OCI-LY1 (cell line): Measurements from ENCODE around the gene RNF175.

ENCODE experiments used
- H2AFZ ChIP-seq: fragments of 200-600 bp; sonication (generic), shearing (Covaris generic); 2 replicates; pipeline ENCODE4 v1.6.0; 2014; ENCODE audit warnings: antibody characterized with exemption, mild to moderate bottlenecking, low read length
- H3F3A ChIP-seq: fragments of 200-600 bp; sonication (generic), shearing (Covaris generic); 2 replicates; pipeline ENCODE4 v1.6.0; 2014; ENCODE audit warnings: mild to moderate bottlenecking, antibody characterized with exemption, low read length, moderate library complexity; ENCODE audit not compliant: insufficient read depth
- H3K27ac ChIP-seq: fragments of 200-600 bp; sonication (generic); 2 replicates; pipeline ENCODE4 v1.5.1; 2014; ENCODE audit warnings: low read length, mixed run types, mild to moderate bottlenecking, low read depth; ENCODE audit not compliant: poor library complexity, severe bottlenecking
- H3K27me3 ChIP-seq: fragments of 200-600 bp; sonication (generic); 2 replicates; pipeline ENCODE4 v1.6.0; 2014; ENCODE audit warnings: antibody characterized with exemption, mild to moderate bottlenecking, low read length, moderate library complexity; ENCODE audit not compliant: insufficient read depth
- H3K36me3 ChIP-seq: fragments of 200-600 bp; sonication (generic); 2 replicates; pipeline ENCODE4 v1.6.1; 2014; ENCODE audit warnings: mild to moderate bottlenecking, antibody characterized with exemption, low read length, moderate library complexity, mixed read lengths; ENCODE audit not compliant: insufficient read depth
- H3K4me1 ChIP-seq: fragments of 200-600 bp; sonication (generic); 2 replicates; pipeline ENCODE4 v1.5.1; 2014; ENCODE audit warnings: mild to moderate bottlenecking, low read length, moderate library complexity; ENCODE audit not compliant: insufficient read depth, severe bottlenecking
- H3K4me2 ChIP-seq: fragments of 200-600 bp; sonication (generic), shearing (Covaris generic); 2 replicates; pipeline ENCODE4 v1.6.1; 2014; ENCODE audit warnings: low read length
- H3K4me3 ChIP-seq: fragments of 200-600 bp; sonication (generic); 2 replicates; pipeline ENCODE4 v1.5.1; 2014; ENCODE audit warnings: low read length, low read depth, mild to moderate bottlenecking, mixed read lengths; ENCODE audit not compliant: poor library complexity, severe bottlenecking
- H3K79me2 ChIP-seq: fragments of 200-600 bp; shearing (Covaris generic); 2 replicates; pipeline ENCODE4 v1.6.1; 2016; ENCODE audit warnings: mixed run types, low read length, mixed read lengths; ENCODE audit not compliant: insufficient read depth
- H3K9ac ChIP-seq: fragments of 200-600 bp; sonication (generic), shearing (Covaris generic); 2 replicates; pipeline ENCODE4 v1.6.1; 2014; ENCODE audit warnings: mild to moderate bottlenecking, low read length, mixed read lengths
- H3K9me2 ChIP-seq: fragments of 200-600 bp; sonication (generic), shearing (Covaris generic); 2 replicates; pipeline ENCODE4 v1.6.1; 2014; ENCODE audit warnings: low read depth, mild to moderate bottlenecking, low read length, mixed read lengths
- H3K9me3 ChIP-seq: fragments of 200-600 bp; shearing (Covaris generic); 2 replicates; pipeline ENCODE4 v1.6.1; 2014; ENCODE audit warnings: low read length, mixed read lengths
- H4K20me1 ChIP-seq: fragments of 200-600 bp; sonication (generic), shearing (Covaris generic); 2 replicates; pipeline ENCODE4 v1.6.0; 2016; ENCODE audit warnings: mild to moderate bottlenecking, low read length; ENCODE audit not compliant: insufficient read depth
- EZH2 ChIP-seq: fragments of 200-600 bp; sonication (generic), shearing (Covaris generic); IDR thresholded peaks from 2 replicates; pipeline ENCODE4 v1.8.0; 2017; ENCODE audit warnings: borderline replicate concordance, mixed run types, mild to moderate bottlenecking, antibody characterized with exemption, low read length, moderate library complexity, mixed read lengths
- TF ChIP-seq, protein P1 (sequence below): fragments of 200-600 bp; sonication (generic), shearing (Covaris generic); IDR thresholded peaks from 2 replicates; pipeline ENCODE4 v1.5.1; 2017; ENCODE audit warnings: mild to moderate bottlenecking, antibody characterized with exemption, low read length, moderate library complexity, mixed read lengths

RNF175 gene

DNA sequence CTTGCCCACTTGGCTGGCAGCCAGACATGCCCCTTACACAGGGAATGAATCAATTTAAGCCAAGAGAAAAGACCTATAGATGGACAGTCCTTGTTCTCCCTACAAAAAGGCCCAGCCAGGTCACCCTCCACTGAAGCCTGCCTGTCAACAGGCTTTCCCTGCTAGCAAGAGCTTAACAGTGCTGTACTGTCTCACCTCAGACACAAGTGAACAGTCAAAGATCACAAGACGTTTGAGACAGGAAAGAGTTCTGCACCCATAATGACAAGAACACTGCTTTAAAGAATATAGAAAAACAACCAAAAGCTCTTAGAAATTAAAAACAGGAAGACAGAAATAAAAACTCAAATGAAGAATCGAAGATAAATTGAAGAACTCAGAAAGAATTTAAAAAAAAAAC, 4.6 kb downstream of the RNF175 start:
- H3K4me2 ChIP-seq = no peak overlapping the region
- no peaks in the 10 kb centered on the region for H3K9me3 ChIP-seq
- H3K9ac ChIP-seq = no peak overlapping the region
- H3K36me3 ChIP-seq = no peaks in the 10 kb centered on the region
- no peaks in the 10 kb centered on the region for H3F3A ChIP-seq
- H3K79me2 ChIP-seq = no peaks in the 10 kb centered on the region
- H3K4me3 ChIP-seq = no peak overlapping the region
- H3K27me3 ChIP-seq = no peaks in the 10 kb centered on the region; the same call in 1 of the 2 replicates
- TF ChIP-seq, protein P1, sequence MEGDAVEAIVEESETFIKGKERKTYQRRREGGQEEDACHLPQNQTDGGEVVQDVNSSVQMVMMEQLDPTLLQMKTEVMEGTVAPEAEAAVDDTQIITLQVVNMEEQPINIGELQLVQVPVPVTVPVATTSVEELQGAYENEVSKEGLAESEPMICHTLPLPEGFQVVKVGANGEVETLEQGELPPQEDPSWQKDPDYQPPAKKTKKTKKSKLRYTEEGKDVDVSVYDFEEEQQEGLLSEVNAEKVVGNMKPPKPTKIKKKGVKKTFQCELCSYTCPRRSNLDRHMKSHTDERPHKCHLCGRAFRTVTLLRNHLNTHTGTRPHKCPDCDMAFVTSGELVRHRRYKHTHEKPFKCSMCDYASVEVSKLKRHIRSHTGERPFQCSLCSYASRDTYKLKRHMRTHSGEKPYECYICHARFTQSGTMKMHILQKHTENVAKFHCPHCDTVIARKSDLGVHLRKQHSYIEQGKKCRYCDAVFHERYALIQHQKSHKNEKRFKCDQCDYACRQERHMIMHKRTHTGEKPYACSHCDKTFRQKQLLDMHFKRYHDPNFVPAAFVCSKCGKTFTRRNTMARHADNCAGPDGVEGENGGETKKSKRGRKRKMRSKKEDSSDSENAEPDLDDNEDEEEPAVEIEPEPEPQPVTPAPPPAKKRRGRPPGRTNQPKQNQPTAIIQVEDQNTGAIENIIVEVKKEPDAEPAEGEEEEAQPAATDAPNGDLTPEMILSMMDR = no peak
- TF ChIP-seq EZH2 = no peak
- no peaks in the 10 kb centered on the region for H3K9me2 ChIP-seq
- no peaks in the 10 kb centered on the region for H4K20me1 ChIP-seq
- H3K4me1 ChIP-seq = no peaks in the 10 kb centered on the region
- H2AFZ ChIP-seq = no peak overlapping the region
- H3K27ac ChIP-seq = no peak overlapping the region

DNA sequence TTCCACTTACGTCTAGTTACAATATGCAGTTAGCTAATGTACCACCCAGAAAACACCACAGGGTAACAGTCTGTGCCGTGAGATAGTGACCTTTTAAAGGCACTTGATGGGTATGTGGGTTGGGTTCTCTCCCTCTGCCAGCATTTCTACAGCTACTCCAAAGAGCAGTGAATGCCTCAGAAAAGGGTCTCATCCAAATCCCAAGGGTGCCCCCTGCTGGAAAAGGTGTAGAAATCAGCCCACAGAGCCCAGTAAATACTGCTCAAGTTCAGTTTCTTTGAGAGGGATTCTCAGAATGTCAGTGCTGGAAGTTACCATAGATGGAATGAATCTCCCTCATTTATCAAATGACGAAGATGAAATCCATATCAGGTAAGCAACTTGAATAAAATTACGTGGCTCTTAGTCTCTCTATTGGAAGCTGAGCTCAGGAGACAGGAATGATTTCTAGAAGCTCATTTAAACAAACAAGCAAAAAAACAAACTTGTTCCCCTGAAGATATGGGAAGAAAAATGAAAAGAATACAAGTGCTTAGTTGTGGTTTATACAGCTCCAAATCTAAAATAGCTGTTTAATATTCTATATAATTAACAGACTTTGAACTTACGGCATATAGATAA, 9.5 kb downstream of the RNF175 start:
- no peaks in the 10 kb centered on the region; the same call in 1 of the 2 replicates for H3K27me3 ChIP-seq
- TF ChIP-seq EZH2 = no peak
- TF ChIP-seq, protein P1 = peak; percentile 86
- H3K4me2 ChIP-seq = no peak overlapping the region
- no peaks in the 10 kb centered on the region for H4K20me1 ChIP-seq
- H3K9me2 ChIP-seq = no peaks in the 10 kb centered on the region
- no peaks in the 10 kb centered on the region for H3K9me3 ChIP-seq
- H3K79me2 ChIP-seq = no peaks in the 10 kb centered on the region
- H3K9ac ChIP-seq = no peak overlapping the region
- H2AFZ ChIP-seq = no peak overlapping the region
- no peak overlapping the region for H3K4me3 ChIP-seq
- H3F3A ChIP-seq = no peaks in the 10 kb centered on the region
- H3K36me3 ChIP-seq = no peaks in the 10 kb centered on the region
- H3K27ac ChIP-seq = no peak overlapping the region
- no peaks in the 10 kb centered on the region for H3K4me1 ChIP-seq

- no peak overlapping the region for H3K4me2 ChIP-seq
- no peaks in the 10 kb centered on the region for H3K79me2 ChIP-seq
- no peaks in the 10 kb centered on the region for H3F3A ChIP-seq
- H3K4me3 ChIP-seq = no peak overlapping the region
- H3K27me3 ChIP-seq = no peaks in the 10 kb centered on the region
- H3K9me3 ChIP-seq = no peaks in the 10 kb centered on the region
- TF ChIP-seq, protein P1 = no peak
- no peak for TF ChIP-seq EZH2
- no peak overlapping the region for H2AFZ ChIP-seq
- no peaks in the 10 kb centered on the region for H3K36me3 ChIP-seq
- H3K9ac ChIP-seq = no peak overlapping the region
- no peaks in the 10 kb centered on the region for H3K9me2 ChIP-seq
- no peaks in the 10 kb centered on the region for H3K4me1 ChIP-seq
- no peak overlapping the region for H3K27ac ChIP-seq
- no peaks in the 10 kb centered on the region for H4K20me1 ChIP-seq
These were observed 11.4 kb downstream of the RNF175 start for GRCh38 chr4:153748378-153748777.
